ENCODE data around the gene CSH1.
"Not testable (repeated sequence)": the region's sequence is repeated elsewhere in the genome, so short reads cannot be mapped to it uniquely, and the experiment has no call there.

The CSH1 gene

DNA sequence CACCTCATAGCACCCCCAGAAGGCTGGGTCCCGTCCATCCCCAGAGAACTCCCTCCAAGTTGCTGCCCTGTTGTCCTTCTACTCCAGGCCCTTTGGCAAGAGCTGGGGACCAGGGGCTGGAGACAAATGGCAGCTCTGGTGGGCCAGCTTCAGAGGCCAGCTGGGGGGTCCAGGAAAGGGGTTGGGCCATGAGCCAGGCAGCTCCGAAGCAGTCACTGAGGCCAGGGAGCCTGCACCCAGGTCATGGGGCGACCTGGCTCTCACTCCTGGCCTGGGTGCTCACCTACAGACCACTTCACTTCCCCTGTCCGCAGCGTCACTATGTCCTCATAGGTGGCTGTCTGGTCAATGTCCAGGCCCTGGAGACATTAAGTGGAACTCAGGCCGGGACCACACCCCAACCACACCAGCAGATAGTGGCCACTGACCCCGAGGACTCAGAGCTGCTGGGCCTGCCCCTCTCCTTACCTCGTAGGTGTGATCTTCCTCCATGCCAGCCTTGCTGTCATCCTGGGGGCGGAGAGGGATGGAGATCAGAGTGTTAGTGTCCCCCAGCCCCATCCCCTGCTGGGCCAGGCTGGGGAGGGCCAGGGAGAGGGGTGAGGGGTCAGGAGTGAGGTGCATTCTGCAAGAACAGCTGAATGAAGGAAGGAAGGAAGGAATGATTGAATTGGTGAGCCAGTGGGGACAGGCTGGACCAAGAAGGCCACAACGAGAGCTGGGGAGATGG is 32.8 kb upstream of the CSH1 start:
- no peak for DNase-seq (ENCODE audit: low spot score)

DNA sequence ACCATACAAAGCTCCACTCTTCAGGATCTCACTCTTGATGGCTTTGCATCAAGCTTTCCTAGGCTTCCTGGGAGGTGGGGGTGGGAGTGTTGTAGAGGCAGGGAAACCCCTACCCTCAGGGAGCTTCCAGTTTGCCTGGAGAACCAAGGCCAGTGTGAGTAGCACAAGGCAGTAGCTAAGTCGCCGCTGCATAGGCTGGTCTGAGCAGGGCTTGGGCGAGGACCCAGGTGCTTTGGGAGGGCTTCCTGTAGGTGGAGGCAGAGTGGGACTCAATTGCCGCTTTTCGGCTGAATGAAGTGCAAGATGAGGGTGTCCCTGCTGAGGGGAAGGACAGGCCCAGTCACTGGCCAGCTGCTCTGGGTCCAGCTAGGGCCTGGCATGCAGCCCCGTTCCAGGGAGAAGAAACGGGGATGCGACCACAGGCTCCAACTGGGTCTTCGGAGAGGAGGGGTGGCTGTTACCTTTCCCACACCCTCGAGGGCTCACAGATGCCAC is 31.8 kb upstream of the CSH1 start:
- no peak for DNase-seq (ENCODE audit: low spot score)

DNA sequence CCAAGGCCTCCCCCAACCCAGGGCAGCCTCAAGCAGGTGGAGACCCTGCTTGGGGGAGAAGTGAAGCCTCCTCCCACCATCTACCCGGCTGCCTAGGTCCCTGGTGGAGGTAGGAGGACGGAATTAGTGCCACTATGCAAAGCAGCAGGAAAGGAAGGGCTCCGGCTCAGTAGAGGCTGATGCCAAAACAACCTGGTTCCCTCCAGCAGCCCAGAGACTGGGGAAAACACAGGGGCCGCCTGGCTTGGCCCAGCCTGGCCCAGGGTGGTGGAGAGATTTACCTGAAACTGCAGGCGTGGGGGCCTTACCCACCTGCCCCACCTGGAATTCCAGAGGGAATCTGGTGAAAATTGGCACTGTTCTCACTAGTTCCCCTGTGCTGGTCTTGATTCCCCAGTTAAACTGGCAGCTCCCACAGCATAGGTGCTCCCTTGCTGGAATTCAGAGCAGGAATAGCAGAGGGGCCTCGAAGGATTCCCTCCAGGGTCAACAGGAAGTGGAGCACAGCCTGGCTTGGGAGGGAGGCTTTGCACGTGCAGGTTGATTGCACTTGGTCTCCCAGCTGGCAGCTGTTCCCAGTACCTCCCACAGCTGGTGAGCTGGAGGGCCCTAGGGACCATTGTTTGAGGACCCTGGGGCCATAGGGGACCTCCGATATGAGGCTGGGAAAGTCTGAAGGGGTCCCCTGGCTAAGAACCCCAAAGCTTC is 31.2 kb upstream of the CSH1 start:
- no peak for DNase-seq (ENCODE audit: low spot score)

DNA sequence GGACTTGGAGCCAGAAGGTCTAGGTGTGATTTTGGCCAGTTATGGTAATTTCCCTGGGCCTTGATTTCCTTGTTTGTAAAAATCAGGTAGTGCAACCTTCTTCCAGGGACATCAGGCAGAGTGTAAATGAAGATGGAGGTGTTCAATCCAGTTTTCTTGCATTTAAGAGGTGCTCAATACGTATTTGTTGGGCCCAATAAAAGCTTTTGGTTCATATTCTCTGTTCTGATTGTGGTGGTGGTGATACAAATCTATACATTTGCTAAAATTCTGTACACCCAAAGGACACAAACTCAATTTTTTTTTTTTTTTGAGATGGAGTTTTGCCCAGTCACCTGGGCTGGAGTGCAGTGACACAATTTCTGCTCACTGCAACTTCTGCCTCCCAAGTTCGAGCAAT is 29.8 kb upstream of the CSH1 start:
- no peak for DNase-seq (ENCODE audit: low spot score)

DNA sequence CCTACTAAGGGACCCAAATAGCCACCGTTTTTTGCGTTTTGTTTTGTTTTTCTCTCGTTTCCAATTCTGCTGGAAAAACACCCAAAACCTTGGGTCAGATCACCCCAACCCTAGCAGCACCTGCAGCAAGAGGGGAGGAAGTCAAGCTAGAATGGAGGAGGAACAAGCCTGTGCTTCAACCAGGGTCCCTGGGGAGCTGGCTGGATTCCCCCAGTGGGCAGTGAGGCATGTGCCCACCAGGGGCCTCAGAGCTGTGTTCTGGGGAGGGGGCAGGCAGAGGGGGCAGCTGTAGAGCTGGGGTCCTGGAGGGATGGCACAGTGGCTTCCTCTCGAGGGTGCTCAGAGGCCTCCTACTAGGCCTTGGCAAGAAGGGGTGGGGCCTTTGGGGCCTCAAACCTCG is 29.2 kb upstream of the CSH1 start:
- no peak for DNase-seq (ENCODE audit: low spot score)

DNA sequence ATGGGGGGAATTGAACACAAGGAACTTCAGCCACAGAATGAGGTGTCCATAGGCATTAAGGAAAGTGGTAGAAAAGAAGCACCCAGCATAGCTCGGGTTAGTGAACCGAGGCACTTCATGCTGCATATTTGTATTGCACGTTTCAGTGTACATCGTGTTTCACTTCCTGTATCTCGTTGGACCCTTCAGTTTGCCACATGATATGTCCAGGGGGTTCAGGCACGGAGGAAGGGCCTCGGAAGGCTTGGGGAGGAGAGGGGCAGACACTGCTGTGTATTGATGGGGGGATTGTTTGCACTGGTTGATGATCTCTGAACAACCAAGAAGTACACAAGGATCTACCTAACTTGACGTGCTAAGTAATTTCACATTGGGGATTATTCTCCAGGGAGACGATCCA is 26.0 kb upstream of the CSH1 start:
- DNase-seq (ENCODE audit: low spot score) = not testable (repeated sequence)

DNA sequence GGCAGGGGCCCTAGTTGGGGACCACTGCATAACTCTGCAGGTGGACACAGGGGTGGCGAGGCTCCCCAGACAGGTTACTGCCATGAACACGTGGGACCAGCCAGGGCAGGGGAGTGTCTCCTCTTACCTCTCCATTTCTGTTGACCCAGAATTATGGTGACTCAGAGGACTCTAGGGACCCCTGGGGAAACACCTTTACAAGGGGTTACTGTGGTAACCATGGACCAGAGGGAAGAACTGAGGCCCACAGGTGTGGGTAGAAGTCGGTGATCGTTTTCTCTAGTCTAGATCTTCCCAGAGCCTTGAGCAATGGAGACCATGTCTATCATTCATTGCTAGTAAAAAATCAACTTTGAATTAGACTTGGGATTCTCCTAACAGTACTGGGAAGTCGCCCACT is 24.4 kb upstream of the CSH1 start:
- DNase-seq (ENCODE audit: low spot score) = not testable (repeated sequence)

DNA sequence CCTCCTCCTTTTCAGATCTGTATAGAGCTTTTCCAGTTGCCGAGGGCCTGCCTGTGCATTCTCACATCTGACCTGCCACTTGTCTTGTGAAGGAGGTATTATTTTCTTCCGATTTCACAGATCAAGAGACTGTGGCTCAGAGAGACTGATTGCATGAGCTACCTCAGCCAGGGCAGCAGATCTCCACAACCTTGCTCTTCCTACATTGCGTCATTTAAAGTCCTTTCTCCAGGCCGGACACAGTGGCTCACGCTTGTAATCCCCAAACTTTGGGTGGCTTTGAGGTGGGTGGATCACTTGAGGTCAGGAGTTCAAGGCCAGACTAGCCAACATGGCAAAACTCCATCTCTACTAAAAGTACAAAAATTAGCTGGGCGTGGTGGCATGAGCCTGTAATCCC is 23.7 kb upstream of the CSH1 start:
- DNase-seq (ENCODE audit: low spot score) = not testable (repeated sequence)

DNA sequence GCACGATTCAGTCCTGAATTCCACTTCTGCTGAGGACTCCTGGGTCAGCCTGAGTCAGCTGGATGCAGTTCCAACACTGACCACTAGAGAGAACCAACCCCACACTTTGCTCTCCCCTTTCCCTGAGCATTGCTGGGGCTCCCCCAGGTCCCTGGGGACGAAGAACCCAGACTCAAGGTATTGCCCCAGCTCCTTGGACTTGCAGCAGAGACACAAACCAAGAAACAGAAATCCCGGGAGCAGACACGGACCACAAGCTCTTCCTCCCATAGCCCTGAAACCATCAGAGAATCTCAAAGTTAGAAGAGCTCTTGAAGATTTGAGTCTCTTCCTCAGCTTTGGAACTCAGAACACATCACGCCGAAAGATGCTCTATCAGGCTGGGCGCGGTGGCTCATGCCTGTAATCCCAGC is 22.9 kb upstream of the CSH1 start:
- DNase-seq (ENCODE audit: low spot score) = peak; percentile 78

DNA sequence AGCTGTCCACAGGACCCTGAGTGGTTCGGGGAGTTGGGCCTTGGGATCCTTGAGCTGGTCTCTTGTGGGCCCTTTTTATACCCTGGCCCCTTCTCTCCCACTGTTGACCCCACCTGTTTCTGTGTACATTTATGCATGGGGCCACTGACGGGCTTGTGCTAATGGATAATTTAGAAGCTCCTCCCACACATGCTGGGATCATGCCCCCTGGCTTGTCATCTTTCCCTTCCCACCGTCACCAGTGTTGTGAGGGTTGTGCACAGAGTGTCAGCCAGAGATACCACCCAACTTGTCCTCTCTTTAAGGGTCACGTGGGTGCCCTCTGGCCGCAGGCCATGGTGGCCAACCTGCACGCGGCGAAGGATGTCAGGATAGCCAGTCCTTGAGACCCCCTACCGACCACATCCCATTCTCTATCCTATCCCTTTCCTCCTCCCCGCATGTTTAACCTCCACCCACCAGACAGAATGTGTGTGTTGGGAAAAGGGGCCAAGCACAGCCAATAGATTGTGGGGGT is 22.5 kb upstream of the CSH1 start, which contains the start of gene GH1:
GH1 (minus strand) TSS at position 51 of the 517 bp plus-strand sequence. CDS start 63 bp downstream, outside the sequence.
- not testable (repeated sequence) for DNase-seq (ENCODE audit: low spot score)

DNA sequence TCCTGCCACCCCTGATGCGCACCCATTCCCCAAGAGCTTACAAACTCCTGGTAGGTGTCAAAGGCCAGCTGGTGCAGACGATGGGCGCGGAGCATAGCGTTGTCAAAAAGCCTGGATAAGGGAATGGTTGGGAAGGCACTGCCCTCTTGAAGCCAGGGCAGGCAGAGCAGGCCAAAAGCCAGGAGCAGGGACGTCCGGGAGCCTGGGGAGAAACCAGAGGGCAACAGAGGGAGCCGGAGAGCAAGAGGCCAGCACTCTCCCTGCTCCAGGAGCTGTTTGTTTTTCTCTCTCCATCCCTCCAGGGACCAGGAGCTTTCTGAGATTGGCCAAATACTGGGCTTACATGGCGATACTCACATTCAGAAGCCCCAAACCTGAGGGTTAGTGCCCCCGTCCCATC is 21.9 kb upstream of the CSH1 start:
- DNase-seq (ENCODE audit: low spot score) = no peak

DNA sequence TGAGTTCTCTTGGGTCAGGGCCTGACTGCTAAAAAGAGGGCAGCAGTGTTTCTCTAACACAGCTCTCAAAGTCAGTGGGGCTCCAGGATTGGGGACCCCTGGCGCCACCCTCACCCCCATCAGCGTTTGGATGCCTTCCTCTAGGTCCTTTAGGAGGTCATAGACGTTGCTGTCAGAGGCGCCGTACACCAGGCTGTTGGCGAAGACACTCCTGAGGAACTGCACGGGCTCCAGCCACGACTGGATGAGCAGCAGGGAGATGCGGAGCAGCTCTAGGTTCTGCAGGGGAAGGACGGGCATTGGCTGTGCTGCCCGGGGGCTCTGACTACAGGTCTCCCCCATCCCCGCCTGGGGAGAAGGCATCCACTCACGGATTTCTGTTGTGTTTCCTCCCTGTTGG is 21.3 kb upstream of the CSH1 start:
- DNase-seq (ENCODE audit: low spot score) = no peak

DNA sequence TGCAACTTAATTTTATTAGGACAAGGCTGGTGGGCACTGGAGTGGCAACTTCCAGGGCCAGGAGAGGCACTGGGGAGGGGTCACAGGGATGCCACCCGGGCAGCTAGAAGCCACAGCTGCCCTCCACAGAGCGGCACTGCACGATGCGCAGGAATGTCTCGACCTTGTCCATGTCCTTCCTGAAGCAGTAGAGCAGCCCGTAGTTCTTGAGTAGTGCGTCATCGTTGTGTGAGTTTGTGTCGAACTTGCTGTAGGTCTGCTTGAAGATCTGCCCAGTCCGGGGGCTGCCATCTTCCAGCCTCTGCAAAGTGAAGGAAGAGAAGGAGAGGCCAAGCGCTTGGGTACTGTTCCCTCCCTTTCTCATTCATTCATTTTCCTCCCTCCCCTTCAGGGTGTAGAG is 20.8 kb upstream of the CSH1 start:
- DNase-seq (ENCODE audit: low spot score) = not testable (repeated sequence)

DNA sequence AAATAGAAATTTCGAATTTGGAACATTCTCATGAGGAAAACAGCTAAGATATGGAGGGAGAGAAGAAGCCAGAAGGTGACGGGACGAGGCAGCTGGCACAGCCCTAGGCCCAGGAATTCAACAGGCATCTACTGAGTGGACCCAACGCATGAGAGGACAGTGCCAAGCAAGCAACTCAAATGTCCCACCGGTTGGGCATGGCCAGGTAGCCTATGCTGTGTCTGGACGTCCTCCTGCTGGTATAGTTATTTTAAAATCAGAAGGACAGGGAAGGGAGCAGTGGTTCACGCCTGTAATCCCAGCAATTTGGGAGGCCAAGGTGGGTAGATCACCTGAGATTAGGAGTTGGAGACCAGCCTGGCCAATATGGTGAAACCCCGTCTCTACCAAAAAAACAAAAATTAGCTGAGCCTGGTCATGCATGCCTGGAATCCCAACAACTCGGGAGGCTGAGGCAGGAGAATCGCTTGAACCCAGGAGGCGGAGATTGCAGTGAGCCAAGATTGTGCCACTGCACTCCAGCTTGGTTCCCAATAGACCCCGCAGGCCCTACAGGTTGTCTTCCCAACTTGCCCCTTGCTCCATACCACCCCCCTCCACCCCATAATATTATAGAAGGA is 20.3 kb upstream of the CSH1 start:
- DNase-seq (ENCODE audit: low spot score) = no peak

DNA sequence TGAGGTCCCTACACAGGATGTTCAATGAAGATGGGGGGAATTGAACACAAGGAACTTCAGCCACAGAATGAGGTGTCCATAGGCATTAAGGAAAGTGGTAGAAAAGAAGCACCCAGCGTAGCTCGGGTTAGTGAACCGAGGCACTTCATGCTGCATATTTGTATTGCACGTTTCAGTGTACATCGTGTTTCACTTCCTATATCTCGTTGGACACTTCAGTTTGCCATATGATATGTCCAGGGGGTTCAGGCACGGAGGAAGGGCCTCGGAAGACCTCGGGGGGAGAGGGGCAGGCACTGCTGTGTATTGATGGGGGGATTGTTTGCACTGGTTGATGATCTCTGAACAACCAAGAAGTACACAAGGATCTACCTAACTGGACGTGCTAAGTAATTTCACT is 19.4 kb upstream of the CSH1 start:
- not testable (repeated sequence) for DNase-seq (ENCODE audit: low spot score)

DNA sequence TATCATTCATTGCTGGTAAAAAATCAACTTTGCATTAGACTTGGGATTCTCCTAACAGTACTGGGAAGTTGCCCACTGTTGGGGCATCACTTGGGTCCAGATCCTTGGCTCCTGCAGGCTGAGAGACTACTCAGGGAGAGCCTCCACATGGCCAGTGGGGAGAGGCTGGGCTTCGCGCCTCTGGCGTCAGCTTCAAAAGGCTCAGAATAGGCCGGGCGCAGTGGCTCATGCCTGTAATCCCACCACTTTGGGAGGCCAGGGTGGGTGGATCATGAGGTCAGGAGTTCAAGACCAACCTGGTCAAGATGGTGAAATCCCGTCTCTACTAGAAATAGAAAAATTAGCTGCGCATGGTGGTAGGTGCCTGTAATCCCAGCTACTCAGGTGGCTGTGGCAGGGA is 18.1 kb upstream of the CSH1 start:
- DNase-seq (ENCODE audit: low spot score) = no peak

DNA sequence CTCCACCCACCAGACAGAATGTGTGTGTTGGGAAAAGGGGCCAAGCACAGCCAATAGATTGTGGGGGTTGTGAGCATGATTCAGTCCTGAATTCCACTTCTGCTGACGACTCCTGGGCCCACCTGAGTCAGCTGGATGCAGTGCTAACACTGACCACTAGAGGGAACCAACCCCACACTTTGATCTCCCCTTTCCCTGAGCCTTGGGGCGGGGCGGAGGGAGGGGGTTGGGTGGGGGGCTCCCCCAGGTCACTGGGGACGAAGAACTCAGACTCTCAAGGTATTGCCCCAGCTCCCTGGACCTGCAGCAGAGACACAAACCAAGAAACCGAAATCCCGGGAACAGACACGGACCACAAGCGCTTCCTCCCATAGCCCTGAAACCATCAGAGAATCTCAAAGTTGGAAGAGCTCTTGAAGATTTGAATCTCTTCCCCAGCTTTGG is 15.3 kb upstream of the CSH1 start:
- peak; percentile 63 for DNase-seq (ENCODE audit: low spot score)

DNA sequence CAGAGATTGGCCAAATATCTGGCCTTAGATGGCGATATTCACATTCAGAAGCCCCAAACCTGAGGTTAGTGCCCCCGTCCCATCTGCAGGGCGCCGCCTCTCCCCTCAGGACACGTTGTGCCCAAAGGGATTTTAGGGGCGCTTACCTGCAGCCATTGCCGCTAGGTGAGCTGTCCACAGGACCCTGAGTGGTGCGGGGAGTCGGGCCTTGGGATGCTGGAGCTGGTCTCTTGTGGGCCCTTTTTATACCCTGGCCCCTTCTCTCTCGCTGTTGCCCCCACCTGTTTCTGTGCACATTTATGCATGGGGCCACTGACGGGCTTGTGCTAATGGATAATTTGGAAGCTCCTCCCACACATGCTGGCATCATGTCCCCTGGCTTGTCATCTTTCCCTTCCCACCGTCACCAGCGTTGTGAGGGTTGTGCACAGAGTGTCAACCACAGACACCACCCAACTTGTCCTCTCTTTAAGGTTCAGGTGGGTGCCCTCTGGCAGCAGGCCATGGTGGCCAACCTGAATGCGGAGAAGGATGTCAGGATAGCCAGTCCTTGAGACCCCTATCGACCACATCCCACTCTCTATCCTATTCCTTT is 14.8 kb upstream of the CSH1 start, which contains the start of gene CSHL1:
CSHL1 (minus strand) TSS at position 218 of the 595 bp plus-strand sequence; CDS start at position 156, 62 bp downstream.
- DNase-seq (ENCODE audit: low spot score) = no peak

DNA sequence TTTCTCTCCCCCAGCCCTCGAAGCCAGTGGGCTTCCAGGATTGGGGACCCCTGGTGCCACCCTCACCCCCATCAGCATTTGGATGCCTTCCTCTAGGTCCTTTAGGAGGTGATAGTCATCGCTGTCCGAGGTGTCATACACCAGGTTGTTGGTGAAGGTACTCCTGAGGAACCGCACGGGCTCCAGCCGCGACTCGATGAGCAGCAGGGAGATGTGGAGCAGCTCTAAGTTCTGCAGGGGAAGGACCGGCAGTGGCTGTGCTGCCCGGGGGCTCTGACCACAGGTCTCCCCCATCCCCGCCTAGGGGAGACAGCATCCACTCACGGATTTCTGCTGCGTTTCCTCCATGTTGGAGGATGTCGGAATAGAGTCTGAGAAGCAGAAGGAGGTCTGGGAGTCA is 13.7 kb upstream of the CSH1 start:
- DNase-seq (ENCODE audit: low spot score) = no peak

DNA sequence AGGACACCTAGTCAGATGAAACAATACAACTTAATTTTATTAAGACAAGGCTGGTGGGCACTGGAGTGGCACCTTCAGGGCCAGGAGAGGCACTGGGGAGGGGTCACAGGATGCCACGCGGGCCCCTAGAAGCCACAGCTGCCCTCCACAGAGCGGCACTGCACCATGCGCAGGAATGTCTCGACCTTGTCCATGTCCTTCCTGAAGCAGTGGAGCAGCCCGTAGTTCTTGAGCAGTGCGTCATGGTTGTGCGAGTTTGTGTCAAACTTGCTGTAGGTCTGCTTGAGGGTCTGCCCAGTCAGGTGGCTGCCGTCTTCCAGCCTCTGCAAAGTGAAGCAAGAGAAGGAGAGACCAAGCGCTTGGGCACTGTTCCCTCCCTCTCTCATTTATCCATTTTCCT is 13.2 kb upstream of the CSH1 start:
- not testable (repeated sequence) for DNase-seq (ENCODE audit: low spot score)

DNA sequence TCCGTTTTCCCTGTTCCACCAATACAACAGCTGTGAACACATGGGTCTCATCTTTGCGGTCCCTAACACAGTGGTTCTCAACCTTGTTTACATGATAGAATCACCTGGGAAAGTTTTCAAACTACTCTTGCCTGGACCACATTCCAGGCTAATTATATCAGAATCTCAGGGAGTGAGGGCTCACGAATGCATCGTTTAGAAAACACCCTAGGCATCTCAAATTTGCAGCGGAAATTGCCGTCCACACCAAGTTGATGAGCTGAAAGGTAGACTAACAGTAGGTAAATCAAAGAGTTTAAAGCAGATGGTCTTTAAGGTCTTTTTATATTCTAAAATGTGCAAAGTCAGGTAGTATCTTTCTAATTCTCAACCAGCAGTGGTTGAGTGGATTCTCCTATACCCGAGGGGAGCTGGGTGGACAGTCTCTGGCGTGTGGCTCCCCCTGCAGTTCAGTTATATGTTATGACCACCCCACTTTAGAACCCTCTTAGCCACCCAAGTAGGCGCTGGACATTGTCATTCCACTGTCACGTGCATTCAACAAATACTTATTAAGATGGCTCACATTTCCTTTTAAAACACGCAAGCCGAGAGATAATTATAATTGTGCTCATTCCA is 10.9 kb upstream of the CSH1 start:
- not testable (repeated sequence) for DNase-seq (ENCODE audit: low spot score)

DNA sequence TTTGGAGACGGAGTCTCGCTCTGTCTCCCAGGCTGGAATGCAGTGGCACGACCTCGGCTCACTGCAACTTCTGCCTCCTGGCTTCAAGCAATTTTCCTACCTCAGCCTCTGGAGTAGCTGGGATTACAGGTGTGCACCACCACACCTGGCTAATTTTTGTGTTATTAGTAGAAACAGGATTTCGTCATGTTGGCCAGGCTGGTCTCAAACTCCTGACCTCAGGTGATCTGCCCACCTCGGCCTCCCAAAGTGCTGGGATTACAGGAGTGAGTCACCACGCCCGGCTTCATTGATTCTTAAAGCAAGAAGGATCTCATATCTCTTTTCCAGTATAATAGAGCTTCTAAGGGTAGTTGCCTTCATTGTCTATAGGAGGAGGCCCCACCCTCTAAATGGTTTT is 8.4 kb upstream of the CSH1 start:
- not testable (repeated sequence) for DNase-seq (ENCODE audit: low spot score)

All from activated CD4-positive, alpha-beta T cell treated with anti-CD3 and anti-CD28 coated beads, Interleukin-2, Interleukin-4, amounts not matched to agents 100 ng/mL and 50 ng/mL, durations not matched to agents 16 hours and 8 hours (primary cell).